Measurements from ENCODE around the gene FBF1. TPM values are rescaled to one million over a fixed set of nuclear protein-coding genes. Genes with fewer than 3 reads are reported as not detected.
"Not testable (repeated sequence)": the region's sequence is repeated elsewhere in the genome, so short reads cannot be mapped to it uniquely, and the experiment has no call there.

FBF1 gene
- total and polyA plus RNA-seq, 2 of the 8 experiments (the other 6 are each of a cell fraction or from before 2014, with no cell fraction given) = 8.1 to 13.1 TPM

DNA sequence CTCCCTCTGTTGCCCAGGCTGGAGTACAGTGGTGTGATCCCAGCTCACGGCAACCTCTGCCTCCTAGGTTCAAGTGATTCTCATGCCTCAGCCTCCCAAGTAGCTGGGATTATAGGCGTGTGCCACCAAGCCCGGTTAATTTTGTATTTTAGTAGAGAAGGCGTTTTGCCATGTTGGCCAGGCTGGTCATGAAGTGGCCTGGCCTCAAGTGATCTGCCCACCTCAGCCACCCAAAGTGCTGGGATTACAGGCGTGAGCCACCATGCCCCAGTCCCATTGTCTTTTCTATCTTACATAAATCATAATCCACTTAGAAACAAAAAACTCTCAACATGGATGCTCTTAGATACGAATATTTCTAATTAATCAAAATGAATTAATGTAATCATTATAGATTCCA lies 34.3 kb upstream of the FBF1 start:
- FAIRE-seq; H4K8ac ChIP-seq (ENCODE audit: extremely low read depth, insufficient read depth, low read length); H2BK5ac ChIP-seq (ENCODE audit: low read depth, low read length); H3K4me1 ChIP-seq (replicated peaks in 1 of 4; ENCODE audit: control insufficient read depth in 3 of 4, insufficient read depth in 4 of 4, low read length in 3 of 4); H4K91ac ChIP-seq (replicated peaks; ENCODE audit: insufficient read length, low read length); H3K14ac ChIP-seq (ENCODE audit: insufficient read length); H2BK15ac ChIP-seq (ENCODE audit: low read length); H2AFZ ChIP-seq (ENCODE audit: low read length); H2BK20ac ChIP-seq (ENCODE audit: low read length); H3K27me3 ChIP-seq (replicated peaks in 1 of 4; ENCODE audit: control insufficient read depth in 3 of 4, extremely low read depth in 1 of 4, insufficient read depth in 3 of 4, low read length in 3 of 4); H2BK12ac ChIP-seq (ENCODE audit: low read depth, low read length); H2AK5ac ChIP-seq (ENCODE audit: low read depth, low read length); H3K23ac ChIP-seq (ENCODE audit: insufficient read length); H3K9ac ChIP-seq (replicated peaks in 1 of 4; ENCODE audit: extremely low read depth in 1 of 4, low read depth in 3 of 4, low read length in 3 of 4); POLR2A ChIA-PET (ENCODE audit: partially characterized antibody); DNase-seq (ENCODE audit: low read depth in 1 of 2, low spot score in 2 of 2); H4K20me1 ChIP-seq (replicated peaks in 1 of 2; ENCODE audit: control insufficient read depth in 1 of 2, insufficient read depth in 2 of 2, low read length in 2 of 2); H3K18ac ChIP-seq (ENCODE audit: extremely low read depth, low read length); H3K79me1 ChIP-seq (ENCODE audit: low read depth, low read length); H3K4me3 ChIP-seq (ENCODE audit: extremely low read depth in 1 of 4, insufficient read depth in 2 of 4, low read depth in 3 of 4, low read length in 4 of 4); H3K27ac ChIP-seq (ENCODE audit: low read depth, low read length); H3K23me2 ChIP-seq (ENCODE audit: low read depth, low read length); H2BK120ac ChIP-seq (replicated peaks; ENCODE audit: low read depth, low read length); H3K9me3 ChIP-seq (ENCODE audit: insufficient read depth in 2 of 2, low read depth in 1 of 2, low read length in 1 of 2); H4K5ac ChIP-seq (ENCODE audit: insufficient read length, low read depth, low read length); H3K56ac ChIP-seq (replicated peaks; ENCODE audit: insufficient read length, low read depth, low read length); H3K4me2 ChIP-seq (ENCODE audit: insufficient read depth in 1 of 2, low read depth in 2 of 2, low read length in 2 of 2); H3K4ac ChIP-seq (replicated peaks; ENCODE audit: insufficient read length, low read depth, low read length): not testable (repeated sequence)
- Histone ChIP-seq H3K79me2 (ENCODE audit: control insufficient read depth in 1 of 2, insufficient read depth in 2 of 2, low read length in 2 of 2) (peaks cover 0 to 38% of the 10 kb centered on the region in 2 experiments; a peak in 3 of 4 replicates), H3K36me3 (ENCODE audit: control insufficient read depth in 2 of 4, insufficient read depth in 4 of 4, low read length in 3 of 4) (peaks cover 0 to 25% (median 0%) of the 10 kb centered on the region in 4 experiments; a peak in 3 of 8 replicates)
- 93% methylated on average over 6 of the region's 6 CpGs; no CpG with 5 or more reads in 1 of the 2 experiments for WGBS, 2 experiments (ENCODE audit: extremely low coverage in 1 of 2, insufficient coverage in 1 of 2, insufficient read length in 1 of 2, insufficient replicate concordance in 2 of 2, low coverage in 1 of 2, low lambda C conversion rate in 2 of 2, missing lambda C conversion rate in 1 of 2)
- CTCF ChIA-PET (ENCODE audit: partially characterized antibody) = interaction anchor here (0.9 to 1.6 kb wide), 2 partner anchors 10 to 30 kb away, joined by 3 to 4 read pairs; no protein-coding TSS in a partner anchor
